ENCODE results near the gene SEMA6D.

Gene SEMA6D

GRCh38 chr15:47717036-47717612 lies at the start of gene SEMA6D:
TSS of gene SEMA6D (plus strand) at chr15:47717505. CDS start at chr15:47759799, 42,294 bp downstream.
- TF ChIP-seq CTCF (IDR thresholded peaks at IDR 0.05), result peak; percentile 38; the same call in 1 of the 2 replicates

GRCh38 chr15:47669221-47669620 lies 48.1 kb upstream of the SEMA6D start:
- no peak for TF ChIP-seq CTCF (IDR thresholded peaks at IDR 0.05)

- TF ChIP-seq CTCF (IDR thresholded peaks at IDR 0.05), result no peak
Observed at GRCh38 chr15:47670365-47670764, 46.9 kb upstream of the SEMA6D start.

GRCh38 chr15:47673232-47673761 lies 44.0 kb upstream of the SEMA6D start:
- no peak for TF ChIP-seq CTCF (IDR thresholded peaks at IDR 0.05)

- TF ChIP-seq CTCF (IDR thresholded peaks at IDR 0.05), result no peak
Observed at GRCh38 chr15:47674586-47675232, 42.6 kb upstream of the SEMA6D start.

- no peak for TF ChIP-seq CTCF (IDR thresholded peaks at IDR 0.05)
Observed at GRCh38 chr15:47675735-47676134, 41.6 kb upstream of the SEMA6D start.

- TF ChIP-seq CTCF (IDR thresholded peaks at IDR 0.05), result no peak
Observed at GRCh38 chr15:47678040-47678439, 39.3 kb upstream of the SEMA6D start.
